Measurements from ENCODE around the gene OBSL1. TPM values are rescaled to one million over a fixed set of nuclear protein-coding genes. Genes with fewer than 3 reads are reported as not detected.

OBSL1 gene
- total and polyA plus RNA-seq, 4 donors: 14.2 to 35.3 (median 27.3) TPM

DNA sequence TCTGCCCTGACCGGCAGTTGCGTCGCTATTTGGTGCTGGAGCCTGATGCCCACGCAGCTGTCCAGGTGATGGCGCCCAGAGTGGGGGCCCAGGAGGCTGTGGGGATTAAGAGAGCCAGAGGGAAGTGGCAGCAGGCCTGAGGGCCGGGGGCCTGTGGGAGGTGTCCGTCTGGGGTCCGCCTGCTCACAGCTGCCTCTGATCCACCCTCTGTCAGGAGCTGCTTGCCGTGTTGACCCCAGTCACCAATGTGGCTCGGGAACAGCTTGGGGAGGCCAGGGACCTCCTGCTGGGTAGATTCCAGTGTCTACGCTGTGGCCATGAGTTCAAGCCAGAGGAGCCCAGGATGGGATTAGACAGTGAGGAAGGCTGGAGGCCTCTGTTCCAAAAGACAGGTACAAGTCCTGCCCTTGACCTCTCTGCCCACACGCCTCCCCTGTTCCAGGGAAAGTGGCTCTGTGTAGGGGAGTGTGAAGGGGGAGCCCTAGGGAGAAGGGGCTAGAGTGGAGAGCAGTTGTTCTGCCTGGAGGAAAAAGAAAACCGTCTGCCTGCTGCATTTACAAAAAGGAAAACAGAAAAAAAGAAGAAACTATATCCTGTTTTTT, 37.9 kb upstream of the OBSL1 start:
- no peak for DNase-seq (ENCODE audit: low spot score)
- Histone ChIP-seq H3K4me3 (ENCODE audit: low read depth in 1 of 3, low read length in 3 of 3) (no peak overlapping the region), H3K27me3 (ENCODE audit: control insufficient read depth in 4 of 4, insufficient read depth in 4 of 4, low read length in 3 of 4) (no peaks in the 10 kb centered on the region), H3K9ac (ENCODE audit: low read depth in 1 of 2, low read length in 2 of 2) (no peak overlapping the region), H3K9me3 (ENCODE audit: control insufficient read depth in 4 of 4, low read length in 3 of 4) (no peaks in the 10 kb centered on the region), H3K36me3 (ENCODE audit: control insufficient read depth in 4 of 4, insufficient read depth in 3 of 4, low read depth in 1 of 4, low read length in 3 of 4) (peaks cover 9 to 37% (median 11%) of the 10 kb centered on the region in 4 donors), H3K4me1 (ENCODE audit: control insufficient read depth in 4 of 4, insufficient read depth in 4 of 4, low read length in 3 of 4) (no peaks in the 10 kb centered on the region), H3K27ac (ENCODE audit: low read depth in 1 of 2, low read length in 2 of 2) (no peak overlapping the region)
- TF ChIP-seq SP1 (IDR thresholded peaks at IDR 0.05): no peak
- 94% methylated on average over 13 of the region's 13 CpGs for WGBS

GRCh38 chr2:219608399-219608964, 37.1 kb upstream of the OBSL1 start:
- DNase-seq (ENCODE audit: low spot score): no peak
- Histone ChIP-seq H3K27me3 (ENCODE audit: control insufficient read depth in 4 of 4, insufficient read depth in 4 of 4, low read length in 3 of 4) (no peaks in the 10 kb centered on the region), H3K4me1 (ENCODE audit: control insufficient read depth in 4 of 4, insufficient read depth in 4 of 4, low read length in 3 of 4) (no peaks in the 10 kb centered on the region), H3K4me3 (ENCODE audit: low read depth in 1 of 3, low read length in 3 of 3) (no peak overlapping the region), H3K36me3 (ENCODE audit: control insufficient read depth in 4 of 4, insufficient read depth in 3 of 4, low read depth in 1 of 4, low read length in 3 of 4) (peaks cover 9 to 41% (median 11%) of the 10 kb centered on the region in 4 donors), H3K9ac (ENCODE audit: low read depth in 1 of 2, low read length in 2 of 2) (no peak overlapping the region), H3K9me3 (ENCODE audit: control insufficient read depth in 4 of 4, low read length in 3 of 4) (no peaks in the 10 kb centered on the region), H3K27ac (ENCODE audit: low read depth in 1 of 2, low read length in 2 of 2) (no peak overlapping the region)
- TF ChIP-seq RXRA (IDR thresholded peaks at IDR 0.05) (no peak), FOXA1 (IDR thresholded peaks at IDR 0.05) (no peak), MAX (IDR thresholded peaks at IDR 0.05) (no peak), HNF4G (IDR thresholded peaks at IDR 0.05) (no peak), FOXA2 (IDR thresholded peaks at IDR 0.05) (no peak)
- TF ChIP-seq, protein P1, sequence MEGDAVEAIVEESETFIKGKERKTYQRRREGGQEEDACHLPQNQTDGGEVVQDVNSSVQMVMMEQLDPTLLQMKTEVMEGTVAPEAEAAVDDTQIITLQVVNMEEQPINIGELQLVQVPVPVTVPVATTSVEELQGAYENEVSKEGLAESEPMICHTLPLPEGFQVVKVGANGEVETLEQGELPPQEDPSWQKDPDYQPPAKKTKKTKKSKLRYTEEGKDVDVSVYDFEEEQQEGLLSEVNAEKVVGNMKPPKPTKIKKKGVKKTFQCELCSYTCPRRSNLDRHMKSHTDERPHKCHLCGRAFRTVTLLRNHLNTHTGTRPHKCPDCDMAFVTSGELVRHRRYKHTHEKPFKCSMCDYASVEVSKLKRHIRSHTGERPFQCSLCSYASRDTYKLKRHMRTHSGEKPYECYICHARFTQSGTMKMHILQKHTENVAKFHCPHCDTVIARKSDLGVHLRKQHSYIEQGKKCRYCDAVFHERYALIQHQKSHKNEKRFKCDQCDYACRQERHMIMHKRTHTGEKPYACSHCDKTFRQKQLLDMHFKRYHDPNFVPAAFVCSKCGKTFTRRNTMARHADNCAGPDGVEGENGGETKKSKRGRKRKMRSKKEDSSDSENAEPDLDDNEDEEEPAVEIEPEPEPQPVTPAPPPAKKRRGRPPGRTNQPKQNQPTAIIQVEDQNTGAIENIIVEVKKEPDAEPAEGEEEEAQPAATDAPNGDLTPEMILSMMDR (IDR thresholded peaks at IDR 0.05; ENCODE audit: low read depth, low read length, missing input control): no peak
- 89% methylated on average over 15 of the region's 15 CpGs for WGBS

DNA sequence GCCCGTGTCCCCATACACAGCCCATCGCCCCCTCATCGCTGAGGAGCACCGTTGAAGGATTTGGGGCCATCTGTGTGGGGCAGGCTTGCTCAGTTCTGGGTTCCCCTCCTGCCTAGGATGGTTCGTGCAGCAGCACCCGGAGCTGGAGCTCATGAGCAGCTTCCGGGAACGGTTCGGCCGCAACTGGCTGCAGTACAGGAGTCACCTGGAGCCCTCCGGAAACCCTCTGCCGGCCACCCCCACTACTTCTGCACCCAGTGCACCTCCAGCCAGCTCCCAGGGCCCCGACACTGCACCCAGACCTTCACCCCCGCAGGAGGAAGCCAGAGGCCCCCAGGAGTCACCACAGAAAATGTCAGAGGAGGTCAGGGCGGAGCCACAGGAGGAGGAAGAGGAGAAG, 36.6 kb upstream of the OBSL1 start:
- Histone ChIP-seq H3K4me1 (ENCODE audit: control insufficient read depth in 4 of 4, insufficient read depth in 4 of 4, low read length in 3 of 4) (no peaks in the 10 kb centered on the region), H3K27ac (ENCODE audit: low read depth in 1 of 2, low read length in 2 of 2) (no peak overlapping the region), H3K9me3 (ENCODE audit: control insufficient read depth in 4 of 4, low read length in 3 of 4) (no peaks in the 10 kb centered on the region), H3K4me3 (ENCODE audit: low read depth in 1 of 3, low read length in 3 of 3) (no peak overlapping the region), H3K9ac (ENCODE audit: low read depth in 1 of 2, low read length in 2 of 2) (no peak overlapping the region), H3K27me3 (ENCODE audit: control insufficient read depth in 4 of 4, insufficient read depth in 4 of 4, low read length in 3 of 4) (no peaks in the 10 kb centered on the region), H3K36me3 (ENCODE audit: control insufficient read depth in 4 of 4, insufficient read depth in 3 of 4, low read depth in 1 of 4, low read length in 3 of 4) (peaks cover 9 to 41% (median 11%) of the 10 kb centered on the region in 4 donors)
- DNase-seq (ENCODE audit: low spot score): no peak
- 94% methylated on average over 15 of the region's 15 CpGs for WGBS
- TF ChIP-seq, protein P2, sequence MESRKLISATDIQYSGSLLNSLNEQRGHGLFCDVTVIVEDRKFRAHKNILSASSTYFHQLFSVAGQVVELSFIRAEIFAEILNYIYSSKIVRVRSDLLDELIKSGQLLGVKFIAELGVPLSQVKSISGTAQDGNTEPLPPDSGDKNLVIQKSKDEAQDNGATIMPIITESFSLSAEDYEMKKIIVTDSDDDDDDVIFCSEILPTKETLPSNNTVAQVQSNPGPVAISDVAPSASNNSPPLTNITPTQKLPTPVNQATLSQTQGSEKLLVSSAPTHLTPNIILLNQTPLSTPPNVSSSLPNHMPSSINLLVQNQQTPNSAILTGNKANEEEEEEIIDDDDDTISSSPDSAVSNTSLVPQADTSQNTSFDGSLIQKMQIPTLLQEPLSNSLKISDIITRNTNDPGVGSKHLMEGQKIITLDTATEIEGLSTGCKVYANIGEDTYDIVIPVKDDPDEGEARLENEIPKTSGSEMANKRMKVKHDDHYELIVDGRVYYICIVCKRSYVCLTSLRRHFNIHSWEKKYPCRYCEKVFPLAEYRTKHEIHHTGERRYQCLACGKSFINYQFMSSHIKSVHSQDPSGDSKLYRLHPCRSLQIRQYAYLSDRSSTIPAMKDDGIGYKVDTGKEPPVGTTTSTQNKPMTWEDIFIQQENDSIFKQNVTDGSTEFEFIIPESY (IDR thresholded peaks at IDR 0.05): no peak
- TF ChIP-seq MAX (IDR thresholded peaks at IDR 0.05) (no peak), SP1 (IDR thresholded peaks at IDR 0.05) (no peak), TAF1 (conservative IDR thresholded peaks at IDR 0.05) (no peak), REST (IDR thresholded peaks at IDR 0.05) (no peak), ATF3 (IDR thresholded peaks at IDR 0.05) (no peak), RXRA (IDR thresholded peaks at IDR 0.05) (no peak), RAD21 (IDR thresholded peaks at IDR 0.05) (no peak), EGR1 (IDR thresholded peaks at IDR 0.05; ENCODE audit: low read depth in 2 of 2) (no peak), GABPA (IDR thresholded peaks at IDR 0.05 in 1 of 2, conservative IDR thresholded peaks at IDR 0.05 in 1 of 2) (no peak), FOXA1 (IDR thresholded peaks at IDR 0.05) (no peak), HNF4A (conservative IDR thresholded peaks at IDR 0.05) (no peak), FOXA2 (IDR thresholded peaks at IDR 0.05) (no peak), NR2F2 (IDR thresholded peaks at IDR 0.05) (no peak)
- TF ChIP-seq, protein P1 (IDR thresholded peaks at IDR 0.05; ENCODE audit: low read depth, low read length, missing input control): no peak

Data from liver (tissue), 9 donors.